Heart left ventricle (tissue), 16 donors: Measurements from ENCODE around the gene POLR1A. TPM values are rescaled to one million over a fixed set of nuclear protein-coding genes. Genes with fewer than 3 reads are reported as not detected.

Source experiments
- ATAC-seq, 4 donors: fragments of 200-7000 bp; cut with Tn5 transposase; one replicate each; pipeline ENCODE4 v1.9.1; 2020 to 2022; ENCODE audit warnings: moderate library complexity in 4 of 4, mild to moderate bottlenecking in 3 of 4, moderate number of reproducible peaks in 1 of 4
- DNase-seq, 5 donors: peaks; one replicate each; pipeline ENCODE4 v3.0.0-alpha.2; 2020
- H3K27ac ChIP-seq, 12 donors: fragments of 200-600 bp; sonication (generic) in 4 of 12; one replicate each; pipeline versions ENCODE4 v1.5.0 to v1.8.0; 2016 to 2022; ENCODE audit warnings: mild to moderate bottlenecking in 2 of 12
- H3K27me3 ChIP-seq, 9 donors: fragments of 200-600 bp; sonication (generic) in 2 of 9; one replicate each; pipeline versions ENCODE4 v1.5.1 to v1.8.0; 2016 to 2022; ENCODE audit warnings: mild to moderate bottlenecking in 3 of 9
- H3K36me3 ChIP-seq, 9 donors: fragments of 200-600 bp; sonication (generic) in 2 of 9; one replicate each; pipeline versions ENCODE4 v1.5.0 to v1.8.0; 2018 to 2022; ENCODE audit warnings: mild to moderate bottlenecking in 2 of 9
- H3K4me1 ChIP-seq, 12 donors: fragments of 200-600 bp; sonication (generic) in 4 of 12; one replicate each; pipeline versions ENCODE4 v1.5.0 to v1.8.0; 2016 to 2022; ENCODE audit warnings: mild to moderate bottlenecking in 3 of 12
- H3K4me3 ChIP-seq, 12 donors: fragments of 200-600 bp; sonication (generic) in 4 of 12; one replicate each; pipeline versions ENCODE4 v1.5.0 to v1.8.0; 2017 to 2022; ENCODE audit warnings: mild to moderate bottlenecking in 9 of 12, moderate library complexity in 4 of 12
- H3K9me3 ChIP-seq, 12 donors: fragments of 200-600 bp; sonication (generic) in 4 of 12; one replicate each; pipeline versions ENCODE4 v1.5.0 to v1.8.0; 2016 to 2022; ENCODE audit warnings: mild to moderate bottlenecking in 1 of 12
- POLR2A ChIP-seq, 2 donors: fragments of 450-650 bp; IDR thresholded peaks; one replicate each; pipeline ENCODE4 v1.6.1; 2017; ENCODE audit warnings: antibody characterized with exemption in 2 of 2, mild to moderate bottlenecking in 2 of 2, moderate library complexity in 2 of 2
- WGBS, 4 donors: extraction: QIAGEN DNeasy Blood & Tissue Kit in 2 of 4; methylation state at CpG; one replicate each; pipeline versions ENCODE4 v1.1.5 to v1.1.7; 2013 to 2018; 5-methylcytosine and 5-hydroxymethylcytosine counted together
- intact Hi-C, 10 donors: fragments of 100-400 bp; cut with DNase I; formaldehyde crosslinking; loops; one replicate each; pipeline versions ENCODE4 v1.11.1 to v1.14.2; 2022
- polyA plus RNA-seq, 2 donors: library from polyadenylated mRNA; stranded (reverse); fragments of 200-250 nt; gene quantifications; one replicate each; pipeline ENCODE4 v1.2.3, GENCODE V29; 2013
- total RNA-seq, 9 donors: library from RNA; depleted of rRNA in 2 of 9; stranded (reverse); fragments of >200 nt in 2 of 9; fragmentation: NEBNext Ultra II Directional in 3 of 9; extraction: Animal tissue kit (Norgen Biotek cat#: 25700) in 3 of 9; gene quantifications; one replicate each; pipeline versions ENCODE4 v1.1.0 to v1.2.4, GENCODE V29; 2016 to 2023
- TF ChIP-seq, protein P1 (sequence below), 12 donors: fragments of 200-600 bp; sonication (generic) in 4 of 12; IDR thresholded peaks; one replicate each; pipeline versions ENCODE4 v1.5.0 to v1.8.0; 2018 to 2022; ENCODE audit warnings: antibody characterized with exemption in 12 of 12, mild to moderate bottlenecking in 5 of 12
- donor health status: ischemic (EF 13 %, LVEDD 7.1; RV severe dilation, severe dysfunction).
- donor health status: healthy with polysubstance abuse.
- donor health status: DM: no; HTN: yes; CAD: no.
- donor health status: DM: no; HTN: no; CAD: no.
- donor health status: ischemic (EF 25% LVEDD 6.9; RV normal size, moderate dysfunction).
- donor health status: ischemic (EF 25% LVEDD 5.7; RV mildly dilated, moderate dysfunction).
- donor health status: healthy.
- donor health status: DM: yes; HTN: yes; CAD: no.
- donor health status: ischemic (EF 35%, LVEDD 5.7; RV mildly dilated, moderate dysfunction).
- donor health status: nonischemic (EF 11% LVEDD 7.7; RV severe dilation, severe dysfunction).
- donor health status: DM: yes; HTN: yes; CAD: no.
- donor health status: PGD.
- donor health status: ischemic (EF 29% LVEDD 5.4; RV normal size, mild dysfunction).
- donor health status: nonischemic (EF 23%, LVEDD 6.1; RV moderate dilation, normal function).

POLR1A gene
- total and polyA plus RNA-seq, 11 donors: 4.2 to 25.4 (median 17.7) TPM

DNA sequence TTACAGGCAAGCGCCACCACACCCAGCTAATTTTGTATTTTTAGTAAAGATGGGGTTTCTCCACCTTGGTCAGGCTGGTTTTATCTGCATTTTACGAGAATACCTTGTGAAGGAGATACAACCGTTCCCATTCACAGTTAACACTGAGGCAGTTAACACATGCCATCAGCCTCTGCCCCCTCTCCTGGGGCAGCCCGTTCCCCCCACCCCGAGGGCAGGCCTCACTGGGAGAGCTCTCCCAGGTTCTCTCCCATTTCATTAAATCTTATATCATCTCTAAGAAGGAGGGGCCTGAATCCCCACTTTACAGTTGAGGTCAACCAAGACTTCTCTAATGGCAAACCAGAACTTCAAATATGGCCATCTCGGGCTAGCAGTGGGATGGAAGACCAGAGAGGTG, 121.9 kb downstream of the POLR1A start:
- Histone ChIP-seq H3K4me3 (no peak overlapping the region), H3K27me3 (peaks cover 0 to 37% (median 0%) of the 10 kb centered on the region in 9 donors), H3K4me1 (peaks cover 0 to 12% (median 5%) of the 10 kb centered on the region in 12 donors), H3K27ac (no peak overlapping the region), H3K36me3 (no peaks in the 10 kb centered on the region), H3K9me3 (no peaks in the 10 kb centered on the region)
- intact Hi-C loops: no loop called here
- DNase-seq: no peak
- no peak for TF ChIP-seq POLR2A (IDR thresholded peaks at IDR 0.05)
- TF ChIP-seq, protein P1, sequence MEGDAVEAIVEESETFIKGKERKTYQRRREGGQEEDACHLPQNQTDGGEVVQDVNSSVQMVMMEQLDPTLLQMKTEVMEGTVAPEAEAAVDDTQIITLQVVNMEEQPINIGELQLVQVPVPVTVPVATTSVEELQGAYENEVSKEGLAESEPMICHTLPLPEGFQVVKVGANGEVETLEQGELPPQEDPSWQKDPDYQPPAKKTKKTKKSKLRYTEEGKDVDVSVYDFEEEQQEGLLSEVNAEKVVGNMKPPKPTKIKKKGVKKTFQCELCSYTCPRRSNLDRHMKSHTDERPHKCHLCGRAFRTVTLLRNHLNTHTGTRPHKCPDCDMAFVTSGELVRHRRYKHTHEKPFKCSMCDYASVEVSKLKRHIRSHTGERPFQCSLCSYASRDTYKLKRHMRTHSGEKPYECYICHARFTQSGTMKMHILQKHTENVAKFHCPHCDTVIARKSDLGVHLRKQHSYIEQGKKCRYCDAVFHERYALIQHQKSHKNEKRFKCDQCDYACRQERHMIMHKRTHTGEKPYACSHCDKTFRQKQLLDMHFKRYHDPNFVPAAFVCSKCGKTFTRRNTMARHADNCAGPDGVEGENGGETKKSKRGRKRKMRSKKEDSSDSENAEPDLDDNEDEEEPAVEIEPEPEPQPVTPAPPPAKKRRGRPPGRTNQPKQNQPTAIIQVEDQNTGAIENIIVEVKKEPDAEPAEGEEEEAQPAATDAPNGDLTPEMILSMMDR (IDR thresholded peaks at IDR 0.05): no peak
- no peak for ATAC-seq
- WGBS, 4 donors: 93 to 97% (median 94%) methylated on average over 6 of the region's 6 CpGs

DNA sequence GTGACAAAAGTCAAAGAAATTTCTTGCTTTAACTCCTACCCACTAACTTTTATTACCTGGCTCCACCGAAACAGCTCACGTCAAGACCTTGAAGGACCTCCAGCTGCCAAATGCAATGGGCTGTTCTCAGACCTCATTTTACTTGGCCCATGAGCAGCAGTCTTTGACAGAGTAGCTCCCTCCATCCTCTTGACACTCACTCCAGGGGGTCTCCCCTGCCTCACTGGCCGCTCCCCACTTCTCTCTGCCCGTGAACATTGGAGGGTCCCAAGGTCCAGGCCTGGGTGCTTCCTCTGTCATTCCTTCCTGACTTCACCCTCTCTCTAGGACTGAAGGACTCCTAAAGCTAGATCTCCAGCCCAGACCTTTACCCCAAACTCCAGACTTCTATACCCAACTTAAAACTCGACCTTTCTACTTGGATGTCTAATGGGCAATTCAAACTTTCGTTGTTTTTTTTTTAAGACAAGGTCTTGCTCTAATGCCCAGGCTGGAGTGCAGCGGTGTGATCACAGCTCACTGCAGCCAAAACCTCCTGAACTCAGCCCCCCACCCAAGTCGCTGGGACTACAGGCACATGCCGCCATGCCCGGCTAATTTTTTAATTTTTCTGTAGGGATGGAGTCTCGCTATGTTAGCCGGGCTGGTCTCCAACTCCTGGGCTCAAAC, 124.0 kb downstream of the POLR1A start:
- DNase-seq: no peak
- Histone ChIP-seq H3K4me3 (no peak overlapping the region), H3K36me3 (no peaks in the 10 kb centered on the region), H3K27ac (no peak overlapping the region), H3K27me3 (peaks cover 0 to 48% (median 0%) of the 10 kb centered on the region in 9 donors), H3K9me3 (no peaks in the 10 kb centered on the region), H3K4me1 (peaks cover 0 to 15% (median 10%) of the 10 kb centered on the region in 12 donors)
- TF ChIP-seq, protein P1 (IDR thresholded peaks at IDR 0.05): no peak
- no peak for TF ChIP-seq POLR2A (IDR thresholded peaks at IDR 0.05)
- ATAC-seq: no peak
- 88 to 93% (median 89%) methylated on average over 12 of the region's 12 CpGs for WGBS, 4 donors
- intact Hi-C loops: no loop called here

DNA sequence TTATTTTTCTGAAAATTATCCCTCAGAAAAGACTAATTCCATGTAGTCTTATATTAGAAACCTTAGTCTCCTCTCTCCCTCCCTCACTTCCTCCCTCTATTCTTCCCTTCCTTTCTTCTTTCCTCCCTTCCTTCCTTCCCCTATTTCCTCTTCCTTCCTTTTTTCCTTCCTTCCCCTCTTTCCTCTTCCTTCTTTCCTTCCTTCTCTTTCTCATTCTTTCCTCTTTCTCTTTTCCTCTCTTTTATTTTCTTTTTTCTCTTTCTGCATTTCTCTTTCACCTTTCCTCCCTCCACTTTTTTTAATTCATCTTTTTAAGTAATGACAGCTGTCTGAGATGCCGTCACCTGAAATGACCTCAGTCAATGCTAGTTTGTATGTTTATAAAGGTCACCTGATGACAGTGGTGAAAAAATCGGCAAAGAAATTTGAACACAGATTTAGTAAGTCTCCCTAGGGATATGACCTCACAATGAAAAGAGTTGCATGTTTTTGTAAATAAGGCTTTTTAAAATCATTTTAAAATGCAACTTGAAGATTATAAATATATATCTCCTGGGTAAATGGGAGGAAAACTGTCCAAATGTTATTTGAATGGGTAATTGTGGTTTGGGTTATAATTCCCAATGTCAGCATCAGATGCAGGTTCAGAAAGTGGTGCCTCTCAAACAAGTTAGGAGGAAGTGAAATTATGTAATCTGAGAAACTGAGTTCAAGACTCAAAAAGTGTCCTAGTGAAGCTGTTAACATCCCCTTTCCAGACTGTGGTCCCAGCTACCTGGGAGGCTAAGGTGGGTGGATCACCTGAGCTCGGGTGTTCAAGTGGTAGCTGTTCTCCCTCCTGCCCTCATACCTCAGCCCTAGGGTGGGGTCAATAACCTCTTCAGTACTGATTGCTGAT, 126.6 kb downstream of the POLR1A start:
- H3K9me3 ChIP-seq: no peaks in the 10 kb centered on the region
- WGBS, 4 donors: 48 to 69% (median 62%) methylated on average over 3 of the region's 3 CpGs
- no peak for ATAC-seq
- H3K4me1 ChIP-seq: peaks cover 0 to 25% (median 13%) of the 10 kb centered on the region in 12 donors
- peaks cover 0 to 45% (median 0%) of the 10 kb centered on the region in 9 donors for H3K27me3 ChIP-seq
- no peak for TF ChIP-seq POLR2A (IDR thresholded peaks at IDR 0.05)
- TF ChIP-seq, protein P1 (IDR thresholded peaks at IDR 0.05): no peak
- DNase-seq: no peak
- intact Hi-C loops: loop anchor here in 2 of 10 donors (2.0 to 10.0 kb wide), 2 partner anchors 50 to 56 kb away; no protein-coding TSS in a partner anchor
- H3K36me3 ChIP-seq: no peaks in the 10 kb centered on the region
- H3K27ac ChIP-seq: no peak overlapping the region
- H3K4me3 ChIP-seq: no peak overlapping the region
